Endothelial cell of umbilical vein (primary cell): ENCODE data around the gene AGBL3.

Source experiments
- EZH2 ChIP-seq: IDR thresholded peaks from 2 replicates; pipeline ENCODE4 v1.6.1; 2012; ENCODE audit warnings: borderline replicate concordance, low read depth, mild to moderate bottlenecking, moderate library complexity, low read length, inconsistent platforms; ENCODE audit not compliant: severe bottlenecking
- FOS ChIP-seq: IDR thresholded peaks from 2 replicates; pipeline ENCODE4 v1.6.1; 2011; ENCODE audit warnings: mild to moderate bottlenecking, low read length, moderate library complexity, borderline replicate concordance; ENCODE audit not compliant: insufficient read depth
- JUN ChIP-seq: IDR thresholded peaks from 2 replicates; pipeline ENCODE4 v1.6.1; 2011; ENCODE audit warnings: borderline replicate concordance, low read depth; ENCODE audit not compliant: insufficient read length, insufficient read depth
- MYC ChIP-seq: IDR thresholded peaks from one replicate; pipeline ENCODE4 v1.6.1; 2011; ENCODE audit warnings: mild to moderate bottlenecking, low read depth, low read length
- POLR2A ChIP-seq: IDR thresholded peaks from 2 replicates; pipeline ENCODE4 v1.6.1; 2012; ENCODE audit warnings: low read depth, mild to moderate bottlenecking, control low read depth, low read length
- POLR2AphosphoS5 ChIP-seq: IDR thresholded peaks from 2 replicates; pipeline ENCODE4 v1.6.1; 2012; ENCODE audit warnings: low read depth, mild to moderate bottlenecking, control low read depth, low read length, moderate library complexity; ENCODE audit not compliant: insufficient read depth
- TF ChIP-seq, protein P1 (sequence below), 2 donors: IDR thresholded peaks; 1 replicate in 1 of 2; 2 replicates in 1 of 2; pipeline ENCODE4 v1.5.1; 2011; ENCODE audit warnings: low read length in 2 of 2, mild to moderate bottlenecking in 2 of 2, moderate library complexity in 2 of 2, control low read depth in 1 of 2, inconsistent platforms in 1 of 2, low read depth in 1 of 2; ENCODE audit not compliant: insufficient read depth in 1 of 2; ENCODE audit errors: extremely low read depth in 1 of 2
- TF ChIP-seq, protein P2 (sequence below): IDR thresholded peaks from 2 replicates; pipeline ENCODE4 v1.6.1; 2011; ENCODE audit not compliant: insufficient read depth, insufficient read length

DNA sequence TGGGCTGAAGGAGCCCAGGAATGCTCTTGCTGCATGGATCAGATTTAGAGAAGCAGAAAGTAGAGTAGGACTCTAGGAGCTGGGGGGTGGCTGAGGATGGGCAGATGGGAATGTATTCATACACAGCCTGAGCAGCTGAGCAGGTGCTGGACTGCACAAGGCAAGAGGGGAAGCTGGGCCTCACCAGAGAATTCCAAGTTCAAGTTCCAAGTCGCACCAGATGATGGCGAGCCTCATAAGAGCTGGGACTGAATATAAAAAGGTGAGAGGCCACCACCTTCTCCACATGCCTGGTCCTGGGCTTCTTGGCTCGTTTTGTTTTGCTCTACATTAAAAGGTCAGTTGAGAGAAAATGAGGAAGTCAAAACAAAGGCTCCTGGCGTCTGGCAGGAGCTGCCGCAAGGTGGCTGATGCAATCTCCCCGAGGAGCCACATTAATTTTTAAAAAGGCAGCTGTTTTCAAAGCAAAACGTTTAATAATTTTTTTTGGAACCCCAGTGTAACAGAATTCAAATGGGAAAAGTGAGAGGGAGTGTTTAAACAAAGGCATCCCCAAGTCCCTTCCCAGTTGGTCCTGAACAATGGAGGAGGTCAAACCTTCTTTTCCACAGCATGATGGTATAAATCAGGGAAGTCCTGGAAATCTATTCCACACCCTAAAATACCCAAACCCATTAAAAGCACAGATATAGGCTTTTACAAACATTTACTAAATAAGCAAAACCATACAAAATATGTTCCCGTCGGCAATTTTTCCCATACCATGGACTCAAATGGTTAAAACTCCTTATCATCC lies 174.7 kb downstream of the AGBL3 start:
- no peak for TF ChIP-seq POLR2A
- TF ChIP-seq, protein P1, sequence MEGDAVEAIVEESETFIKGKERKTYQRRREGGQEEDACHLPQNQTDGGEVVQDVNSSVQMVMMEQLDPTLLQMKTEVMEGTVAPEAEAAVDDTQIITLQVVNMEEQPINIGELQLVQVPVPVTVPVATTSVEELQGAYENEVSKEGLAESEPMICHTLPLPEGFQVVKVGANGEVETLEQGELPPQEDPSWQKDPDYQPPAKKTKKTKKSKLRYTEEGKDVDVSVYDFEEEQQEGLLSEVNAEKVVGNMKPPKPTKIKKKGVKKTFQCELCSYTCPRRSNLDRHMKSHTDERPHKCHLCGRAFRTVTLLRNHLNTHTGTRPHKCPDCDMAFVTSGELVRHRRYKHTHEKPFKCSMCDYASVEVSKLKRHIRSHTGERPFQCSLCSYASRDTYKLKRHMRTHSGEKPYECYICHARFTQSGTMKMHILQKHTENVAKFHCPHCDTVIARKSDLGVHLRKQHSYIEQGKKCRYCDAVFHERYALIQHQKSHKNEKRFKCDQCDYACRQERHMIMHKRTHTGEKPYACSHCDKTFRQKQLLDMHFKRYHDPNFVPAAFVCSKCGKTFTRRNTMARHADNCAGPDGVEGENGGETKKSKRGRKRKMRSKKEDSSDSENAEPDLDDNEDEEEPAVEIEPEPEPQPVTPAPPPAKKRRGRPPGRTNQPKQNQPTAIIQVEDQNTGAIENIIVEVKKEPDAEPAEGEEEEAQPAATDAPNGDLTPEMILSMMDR (IDR thresholded peaks at IDR 0.05; ENCODE audit: extremely low read depth in 1 of 2, insufficient read depth in 1 of 2, low read depth in 1 of 2, low read length in 2 of 2) = peak in 1 of 2 donors; percentile 17
- no peak for TF ChIP-seq EZH2
- no peak for TF ChIP-seq MYC
- TF ChIP-seq POLR2AphosphoS5 = no peak
- TF ChIP-seq, protein P2, sequence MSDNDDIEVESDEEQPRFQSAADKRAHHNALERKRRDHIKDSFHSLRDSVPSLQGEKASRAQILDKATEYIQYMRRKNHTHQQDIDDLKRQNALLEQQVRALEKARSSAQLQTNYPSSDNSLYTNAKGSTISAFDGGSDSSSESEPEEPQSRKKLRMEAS = no peak
- TF ChIP-seq JUN = no peak
- TF ChIP-seq FOS = no peak
